Measurements from ENCODE around the gene SCNN1A. TPM values are rescaled to one million over a fixed set of nuclear protein-coding genes. Genes with fewer than 3 reads are reported as not detected.

Gene SCNN1A
- total RNA-seq, 1 experiment from 2014 or later: 118 TPM

DNA sequence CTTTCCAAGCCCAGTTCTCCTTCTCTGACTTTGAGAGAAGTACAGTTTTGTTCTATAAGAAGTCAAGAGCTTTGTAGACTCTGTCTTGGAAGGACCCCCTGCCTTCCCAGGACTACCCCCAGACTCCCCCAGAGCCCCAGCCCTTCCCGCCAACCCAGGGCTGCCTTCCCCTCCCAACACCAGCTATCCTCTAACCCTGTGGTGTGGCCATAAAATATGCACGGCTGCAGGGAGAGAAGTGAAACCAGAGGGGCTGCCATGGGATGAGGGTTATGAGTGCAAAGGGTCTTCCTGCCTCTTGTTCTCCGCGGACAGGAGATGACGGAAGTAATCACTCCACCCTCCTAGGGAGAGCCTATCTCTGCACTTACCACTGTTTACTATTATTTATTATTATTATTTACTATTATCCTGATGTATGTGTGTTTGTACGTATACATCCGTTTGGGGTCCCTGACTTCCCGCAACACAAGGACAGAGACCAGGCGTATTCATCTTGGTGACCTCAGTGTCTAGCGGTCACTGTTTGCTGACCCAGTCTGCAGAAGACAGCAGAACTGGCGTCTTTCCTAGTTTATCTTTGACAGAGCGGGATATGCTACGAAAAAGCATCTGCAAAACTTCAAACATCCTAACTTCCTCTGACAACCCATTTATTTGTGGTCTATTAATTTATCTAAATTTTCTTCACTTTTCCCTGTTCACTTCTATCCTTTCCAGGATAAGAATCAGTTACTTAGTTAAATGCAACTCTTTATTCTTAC lies 3.5 kb upstream of the SCNN1A start:
- H3K9me3 ChIP-seq (ENCODE audit: control insufficient read depth in 1 of 2, insufficient read depth in 1 of 2, low read depth in 1 of 2, low read length in 2 of 2): no peaks in the 10 kb centered on the region
- H3K4me1 ChIP-seq (ENCODE audit: control insufficient read depth in 1 of 2, insufficient read depth in 2 of 2, low read length in 2 of 2): peaks cover 64 to 70% of the 10 kb centered on the region in 2 experiments
- intact Hi-C loops (cut with micrococcal nuclease): no loop called here
- H3K36me3 ChIP-seq (ENCODE audit: control insufficient read depth in 1 of 2, insufficient read depth in 2 of 2, low read length in 2 of 2): no peaks in the 10 kb centered on the region
- H3K4me3 ChIP-seq (replicated peaks in 1 of 2; ENCODE audit: low read depth in 1 of 2, low read length in 2 of 2): no peak overlapping the region
- POLR2A ChIA-PET: no interaction called here
- CTCF ChIA-PET: no interaction called here
- H3K27me3 ChIP-seq (ENCODE audit: insufficient read depth, low read length): no peaks in the 10 kb centered on the region
- no peak overlapping the region for H3K27ac ChIP-seq (ENCODE audit: low read depth, low read length)
- no peak overlapping the region for H3K9ac ChIP-seq (ENCODE audit: low read length)
- RAD21 ChIA-PET (ENCODE audit: low non-redundant PET in 1 of 2, low total read pairs in 2 of 2, uncharacterized antibody in 2 of 2, unreplicated experiment in 2 of 2): no interaction called here
- no peak overlapping the region for H2AFZ ChIP-seq (ENCODE audit: low read depth, low read length, poor library complexity, severe bottlenecking)
- DNase-seq (ENCODE audit: low read depth, low spot score) (no peak), ATAC-seq (no peak)
- no peak for TF ChIP-seq TCF7L2 (IDR thresholded peaks at IDR 0.05; ENCODE audit: borderline replicate concordance, extremely low read depth, insufficient read depth, insufficient read length)
- no peak for TF ChIP-seq JUND (IDR thresholded peaks at IDR 0.05)
- no peak for TF ChIP-seq EZH2 (IDR thresholded peaks at IDR 0.05)
- no peak for TF ChIP-seq POLR2A (IDR thresholded peaks at IDR 0.05; ENCODE audit: borderline replicate concordance, extremely low read depth, insufficient read depth, insufficient read length)
- TF ChIP-seq, protein P1, sequence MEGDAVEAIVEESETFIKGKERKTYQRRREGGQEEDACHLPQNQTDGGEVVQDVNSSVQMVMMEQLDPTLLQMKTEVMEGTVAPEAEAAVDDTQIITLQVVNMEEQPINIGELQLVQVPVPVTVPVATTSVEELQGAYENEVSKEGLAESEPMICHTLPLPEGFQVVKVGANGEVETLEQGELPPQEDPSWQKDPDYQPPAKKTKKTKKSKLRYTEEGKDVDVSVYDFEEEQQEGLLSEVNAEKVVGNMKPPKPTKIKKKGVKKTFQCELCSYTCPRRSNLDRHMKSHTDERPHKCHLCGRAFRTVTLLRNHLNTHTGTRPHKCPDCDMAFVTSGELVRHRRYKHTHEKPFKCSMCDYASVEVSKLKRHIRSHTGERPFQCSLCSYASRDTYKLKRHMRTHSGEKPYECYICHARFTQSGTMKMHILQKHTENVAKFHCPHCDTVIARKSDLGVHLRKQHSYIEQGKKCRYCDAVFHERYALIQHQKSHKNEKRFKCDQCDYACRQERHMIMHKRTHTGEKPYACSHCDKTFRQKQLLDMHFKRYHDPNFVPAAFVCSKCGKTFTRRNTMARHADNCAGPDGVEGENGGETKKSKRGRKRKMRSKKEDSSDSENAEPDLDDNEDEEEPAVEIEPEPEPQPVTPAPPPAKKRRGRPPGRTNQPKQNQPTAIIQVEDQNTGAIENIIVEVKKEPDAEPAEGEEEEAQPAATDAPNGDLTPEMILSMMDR (IDR thresholded peaks at IDR 0.05 in 2 of 3, conservative IDR thresholded peaks at IDR 0.05 in 1 of 3; ENCODE audit: borderline replicate concordance in 1 of 3, insufficient read depth in 1 of 3, low read depth in 2 of 3, low read length in 2 of 3): no peak
- TF ChIP-seq YY1 (IDR thresholded peaks at IDR 0.05; ENCODE audit: extremely low read depth, insufficient replicate concordance, low read depth, low read length): no peak
- no peak for TF ChIP-seq FOSL1 (IDR thresholded peaks at IDR 0.05; ENCODE audit: low read depth)
- no peak for TF ChIP-seq RAD21 (IDR thresholded peaks at IDR 0.05; ENCODE audit: low read depth)
- no peak for TF ChIP-seq ELF1 (IDR thresholded peaks at IDR 0.05; ENCODE audit: borderline replicate concordance, low read depth)
- TF ChIP-seq, protein P2, sequence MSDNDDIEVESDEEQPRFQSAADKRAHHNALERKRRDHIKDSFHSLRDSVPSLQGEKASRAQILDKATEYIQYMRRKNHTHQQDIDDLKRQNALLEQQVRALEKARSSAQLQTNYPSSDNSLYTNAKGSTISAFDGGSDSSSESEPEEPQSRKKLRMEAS (IDR thresholded peaks at IDR 0.05): no peak
- no peak for TF ChIP-seq ZFX (IDR thresholded peaks at IDR 0.05)
- TF ChIP-seq, protein P3, sequence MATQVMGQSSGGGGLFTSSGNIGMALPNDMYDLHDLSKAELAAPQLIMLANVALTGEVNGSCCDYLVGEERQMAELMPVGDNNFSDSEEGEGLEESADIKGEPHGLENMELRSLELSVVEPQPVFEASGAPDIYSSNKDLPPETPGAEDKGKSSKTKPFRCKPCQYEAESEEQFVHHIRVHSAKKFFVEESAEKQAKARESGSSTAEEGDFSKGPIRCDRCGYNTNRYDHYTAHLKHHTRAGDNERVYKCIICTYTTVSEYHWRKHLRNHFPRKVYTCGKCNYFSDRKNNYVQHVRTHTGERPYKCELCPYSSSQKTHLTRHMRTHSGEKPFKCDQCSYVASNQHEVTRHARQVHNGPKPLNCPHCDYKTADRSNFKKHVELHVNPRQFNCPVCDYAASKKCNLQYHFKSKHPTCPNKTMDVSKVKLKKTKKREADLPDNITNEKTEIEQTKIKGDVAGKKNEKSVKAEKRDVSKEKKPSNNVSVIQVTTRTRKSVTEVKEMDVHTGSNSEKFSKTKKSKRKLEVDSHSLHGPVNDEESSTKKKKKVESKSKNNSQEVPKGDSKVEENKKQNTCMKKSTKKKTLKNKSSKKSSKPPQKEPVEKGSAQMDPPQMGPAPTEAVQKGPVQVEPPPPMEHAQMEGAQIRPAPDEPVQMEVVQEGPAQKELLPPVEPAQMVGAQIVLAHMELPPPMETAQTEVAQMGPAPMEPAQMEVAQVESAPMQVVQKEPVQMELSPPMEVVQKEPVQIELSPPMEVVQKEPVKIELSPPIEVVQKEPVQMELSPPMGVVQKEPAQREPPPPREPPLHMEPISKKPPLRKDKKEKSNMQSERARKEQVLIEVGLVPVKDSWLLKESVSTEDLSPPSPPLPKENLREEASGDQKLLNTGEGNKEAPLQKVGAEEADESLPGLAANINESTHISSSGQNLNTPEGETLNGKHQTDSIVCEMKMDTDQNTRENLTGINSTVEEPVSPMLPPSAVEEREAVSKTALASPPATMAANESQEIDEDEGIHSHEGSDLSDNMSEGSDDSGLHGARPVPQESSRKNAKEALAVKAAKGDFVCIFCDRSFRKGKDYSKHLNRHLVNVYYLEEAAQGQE (IDR thresholded peaks at IDR 0.05; ENCODE audit: low read depth): no peak
- TF ChIP-seq EZH2phosphoT487 (IDR thresholded peaks at IDR 0.05; ENCODE audit: borderline replicate concordance): no peak
- TF ChIP-seq CBX3 (IDR thresholded peaks at IDR 0.05; ENCODE audit: low read depth): no peak
- H4K20me1 ChIP-seq (ENCODE audit: insufficient read depth): no peaks in the 10 kb centered on the region
- no peaks in the 10 kb centered on the region for H3K9me2 ChIP-seq (ENCODE audit: insufficient read depth)
- peaks cover 34% of the 10 kb centered on the region for H3K79me2 ChIP-seq (ENCODE audit: insufficient read depth, low read length)
- no TSS peak for BruUV-seq (replicated peaks)
- H3K4me2 ChIP-seq (ENCODE audit: low read length): peak overlapping the region; percentile 91
